ENCODE measurements around the gene METTL27.
"Not testable (repeated sequence)": the region's sequence is repeated elsewhere in the genome, so short reads cannot be mapped to it uniquely, and the experiment has no call there.

Gene METTL27

GRCh38 chr7:73842067-73842976 lies at the start of gene METTL27:
Gene METTL27 (minus strand): TSS chr7:73842516. CDS start chr7:73842140, 376 bp downstream.
- no peak for FAIRE-seq

GRCh38 chr7:73891178-73891885 lies 49.0 kb upstream of the METTL27 start:
- no peak for FAIRE-seq

- no peak for FAIRE-seq
Observed at GRCh38 chr7:73890555-73891147, 48.3 kb upstream of the METTL27 start.

GRCh38 chr7:73888959-73889358 lies 46.6 kb upstream of the METTL27 start:
- FAIRE-seq = no peak

- FAIRE-seq = no peak
Observed at GRCh38 chr7:73887762-73888161, 45.4 kb upstream of the METTL27 start.

- no peak for FAIRE-seq
Observed at GRCh38 chr7:73885975-73886798, 43.9 kb upstream of the METTL27 start.

- FAIRE-seq = no peak
Observed at GRCh38 chr7:73885433-73885974, 43.2 kb upstream of the METTL27 start.

GRCh38 chr7:73884867-73885422 lies 42.6 kb upstream of the METTL27 start:
- not testable (repeated sequence) for FAIRE-seq

- no peak for FAIRE-seq
Observed at GRCh38 chr7:73882047-73882402, 39.7 kb upstream of the METTL27 start.

- no peak for FAIRE-seq
Observed at GRCh38 chr7:73881352-73882046, 39.2 kb upstream of the METTL27 start.

- FAIRE-seq = no peak
Observed at GRCh38 chr7:73880755-73881328, 38.5 kb upstream of the METTL27 start.

- FAIRE-seq = no peak
Observed at GRCh38 chr7:73879977-73880681, 37.8 kb upstream of the METTL27 start.

GRCh38 chr7:73876973-73877372 lies 34.7 kb upstream of the METTL27 start:
- FAIRE-seq = no peak

- no peak for FAIRE-seq
Observed at GRCh38 chr7:73876361-73876760, 34.0 kb upstream of the METTL27 start.

- no peak for FAIRE-seq
Observed at GRCh38 chr7:73872056-73872908, 30.0 kb upstream of the METTL27 start.

GRCh38 chr7:73871163-73872011 lies 29.1 kb upstream of the METTL27 start:
- no peak for FAIRE-seq

- no peak for FAIRE-seq
Observed at GRCh38 chr7:73870041-73870492, 27.8 kb upstream of the METTL27 start.

Measured in colon (tissue), 2 donors.